KOPT-K1 (cell line): ENCODE measurements around the gene HRK.
A peak's percentile ranks its signal among the peaks of the same experiment; 100 is the strongest.
"Not testable (repeated sequence)": the region's sequence is repeated elsewhere in the genome, so short reads cannot be mapped to it uniquely, and the experiment has no call there.

Experiments used
- H3K27ac ChIP-seq: fragments of 200-600 bp; sonication (generic); 2 replicates; pipeline ENCODE4 v1.5.1; 2016; ENCODE audit warnings: antibody characterized with exemption, mild to moderate bottlenecking, low read depth, low read length; ENCODE audit not compliant: poor library complexity, severe bottlenecking
- H3K36me3 ChIP-seq: fragments of 200-600 bp; sonication (generic); 2 replicates; pipeline ENCODE4 v1.5.1; 2017; ENCODE audit warnings: antibody characterized with exemption, mild to moderate bottlenecking, low read length, moderate library complexity; ENCODE audit not compliant: insufficient read depth
- H3K9me3 ChIP-seq: fragments of 200-600 bp; sonication (generic); 2 replicates; pipeline ENCODE4 v1.5.1; 2017; ENCODE audit warnings: antibody characterized with exemption, low read length, mild to moderate bottlenecking; ENCODE audit not compliant: insufficient read depth, poor library complexity, severe bottlenecking

Gene HRK

DNA sequence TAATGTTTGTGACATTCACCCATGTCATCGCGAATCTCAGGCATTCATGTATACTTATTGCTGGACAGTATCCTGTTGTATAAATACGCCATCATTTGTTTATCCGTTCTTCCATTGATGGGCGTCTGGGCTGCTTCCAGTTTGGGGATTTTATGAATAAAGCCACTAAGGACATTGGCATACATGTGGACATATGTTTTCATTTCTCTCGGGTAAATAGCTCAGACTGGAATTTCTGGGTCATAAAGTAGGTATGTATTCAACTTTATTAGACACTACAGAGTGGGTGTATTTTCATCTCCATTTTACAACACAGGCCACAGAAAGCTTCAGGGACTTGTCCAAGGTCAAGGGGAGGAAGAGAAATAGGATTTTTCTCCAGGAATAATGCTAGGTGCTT lies 48.9 kb downstream of the HRK start:
- H3K27ac ChIP-seq, result no peak overlapping the region
- no peaks in the 10 kb centered on the region for H3K9me3 ChIP-seq
- H3K36me3 ChIP-seq, result peaks cover 18% of the 10 kb centered on the region; the same call in 1 of the 2 replicates

- H3K36me3 ChIP-seq, result no peaks in the 10 kb centered on the region
Observed at GRCh38 chr12:116827432-116827831, 53.8 kb downstream of the HRK start.

DNA sequence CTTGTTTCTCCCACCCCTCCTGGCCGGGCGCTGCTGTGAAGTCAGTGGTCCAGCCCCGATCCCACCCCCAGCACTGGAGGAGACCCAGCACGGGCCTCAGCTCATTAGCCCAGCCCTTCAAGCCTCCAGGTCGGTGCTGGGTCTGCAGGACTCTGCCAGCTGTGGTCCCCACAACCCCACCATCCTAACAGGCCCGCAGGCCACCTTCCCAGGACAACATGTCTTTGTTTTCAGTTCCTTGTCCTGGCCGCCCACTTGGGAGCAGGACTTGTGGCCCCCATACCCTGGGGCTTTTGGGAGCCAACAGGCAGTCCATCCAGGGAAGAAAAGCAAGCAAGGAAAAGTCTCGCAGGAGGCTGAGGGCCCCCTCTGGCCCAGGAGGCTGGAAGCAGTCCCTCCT lies 60.0 kb downstream of the HRK start:
- Histone ChIP-seq H3K27ac (no peak overlapping the region), H3K36me3 (no peaks in the 10 kb centered on the region), H3K9me3 (no peaks in the 10 kb centered on the region)

More at GRCh38 chr12:116827432-116827831, 53.8 kb downstream of the HRK start:
- Histone ChIP-seq H3K27ac (no peak overlapping the region), H3K9me3 (no peaks in the 10 kb centered on the region)

DNA sequence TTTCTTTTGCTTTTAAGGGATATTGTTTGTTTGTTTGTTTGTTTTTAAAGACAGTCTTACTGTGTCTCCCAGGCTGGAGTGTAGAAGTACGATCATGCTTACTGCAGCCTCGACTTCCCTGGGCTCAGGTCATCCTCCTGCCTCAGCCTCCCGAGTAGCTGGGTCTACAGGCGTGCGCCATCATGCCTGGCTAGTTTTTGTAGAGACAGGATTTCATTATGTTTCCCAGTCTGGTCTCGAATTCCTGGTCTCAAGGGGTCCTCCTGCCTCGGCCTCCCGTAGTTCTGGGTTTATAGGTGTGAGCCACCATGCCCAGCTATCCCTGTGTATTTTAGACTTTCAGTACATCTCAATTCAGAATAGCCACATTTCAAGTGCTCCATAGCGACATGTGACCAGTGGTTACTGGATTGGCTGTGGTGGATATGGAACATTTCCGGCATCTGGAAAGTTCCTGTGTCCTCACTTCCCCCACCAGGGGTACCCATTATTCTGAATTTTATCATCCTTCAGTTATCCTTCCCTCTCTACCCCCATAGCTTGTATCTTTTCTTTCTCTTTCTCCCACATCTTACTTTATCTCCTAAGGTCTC lies 61.1 kb downstream of the HRK start:
- Histone ChIP-seq H3K9me3 (no peaks in the 10 kb centered on the region), H3K27ac (no peak overlapping the region), H3K36me3 (no peaks in the 10 kb centered on the region)

GRCh38 chr12:116818948-116819832 lies 62.1 kb downstream of the HRK start:
- H3K36me3 ChIP-seq, result no peaks in the 10 kb centered on the region
- H3K27ac ChIP-seq, result peak overlapping the region; percentile 76
- no peaks in the 10 kb centered on the region for H3K9me3 ChIP-seq

- H3K36me3 ChIP-seq, result peaks cover 5% of the 10 kb centered on the region; the same call in 1 of the 2 replicates
- no peaks in the 10 kb centered on the region for H3K9me3 ChIP-seq
- H3K27ac ChIP-seq, result peak overlapping the region; percentile 76
Observed at GRCh38 chr12:116818341-116818856, 62.8 kb downstream of the HRK start.

DNA sequence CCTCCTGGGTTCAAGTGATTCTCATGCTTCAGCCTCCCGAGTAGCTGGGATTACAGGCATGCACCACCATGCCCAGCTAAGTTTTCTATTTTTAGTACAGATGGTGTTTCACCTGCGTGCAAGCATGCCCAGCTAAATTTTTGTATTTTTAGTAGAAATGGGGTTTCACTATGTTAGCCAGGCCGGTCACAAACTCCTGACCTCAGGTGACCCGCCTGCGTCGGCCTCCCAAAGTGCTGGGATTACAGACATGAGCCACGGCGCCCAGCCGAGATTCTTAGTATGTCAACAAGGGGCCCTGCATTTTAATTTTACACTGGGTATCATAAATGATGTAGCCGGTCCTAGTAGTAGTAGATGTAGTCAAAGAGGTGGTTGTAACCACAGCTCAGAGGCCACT lies 66.5 kb downstream of the HRK start:
- H3K9me3 ChIP-seq, H3K27ac ChIP-seq: not testable (repeated sequence)
- H3K36me3 ChIP-seq, result peaks cover 13% of the 10 kb centered on the region; the same call in 1 of the 2 replicates

DNA sequence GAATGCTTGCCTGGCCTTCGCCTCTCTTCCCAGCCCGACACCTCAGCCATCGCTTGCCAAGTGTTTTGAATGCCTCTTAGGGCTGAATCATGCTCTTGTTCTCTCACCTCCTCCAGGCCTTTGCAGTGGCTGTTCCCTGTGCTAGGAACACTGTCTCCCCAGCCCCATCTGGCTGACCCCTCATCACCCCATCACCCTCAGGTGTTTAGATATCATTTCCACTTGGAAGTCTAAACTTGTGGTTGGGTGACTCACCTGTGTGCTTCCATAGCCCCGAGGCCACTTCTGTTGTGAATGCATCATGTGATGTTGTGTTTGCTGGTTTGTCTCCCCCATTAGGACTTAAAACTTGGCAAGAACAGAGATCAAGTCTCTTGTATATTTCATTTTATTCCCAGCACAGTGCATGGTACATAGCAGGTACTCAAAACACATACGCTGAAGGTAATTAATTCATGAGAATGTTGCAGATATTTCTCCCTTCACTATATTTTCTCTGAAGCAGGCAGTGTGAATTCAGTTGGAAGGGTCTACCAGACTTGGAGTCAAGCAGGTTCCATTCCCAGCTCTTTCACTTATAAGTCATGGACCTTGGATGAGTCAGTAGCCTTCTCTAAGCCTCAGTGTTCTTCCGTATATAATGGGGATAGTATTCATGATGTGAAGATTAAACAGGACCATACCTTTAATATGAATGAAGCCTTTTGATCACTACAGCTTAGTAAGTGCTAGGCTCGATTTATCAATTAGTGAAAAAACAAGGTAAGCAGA lies 67.8 kb downstream of the HRK start:
- H3K9me3 ChIP-seq, result no peaks in the 10 kb centered on the region
- peaks cover 13% of the 10 kb centered on the region; the same call in 1 of the 2 replicates for H3K36me3 ChIP-seq
- no peak overlapping the region for H3K27ac ChIP-seq

DNA sequence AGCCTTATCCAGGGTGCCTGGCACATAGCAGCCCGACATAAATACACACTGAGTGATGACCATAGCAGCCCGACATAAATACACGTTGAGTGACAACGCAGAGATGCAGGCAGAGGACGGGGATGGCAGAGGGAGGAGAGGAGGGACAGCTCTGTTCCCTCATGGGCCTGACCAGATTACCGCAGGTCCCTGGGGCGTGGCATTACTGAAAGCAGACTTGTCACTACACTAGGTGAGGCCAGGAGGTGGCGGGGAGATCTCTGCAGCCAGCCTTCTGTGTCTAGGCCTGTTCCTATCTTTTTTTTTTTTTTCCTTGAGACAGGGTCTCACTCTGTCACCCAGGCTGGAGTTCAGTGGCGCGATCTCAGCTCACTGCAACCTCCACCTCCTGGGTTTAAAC lies 69.0 kb downstream of the HRK start:
- Histone ChIP-seq H3K36me3 (peaks cover 16% of the 10 kb centered on the region; the same call in 1 of the 2 replicates), H3K9me3 (no peaks in the 10 kb centered on the region), H3K27ac (no peak overlapping the region)

GRCh38 chr12:116808113-116809105 lies 72.8 kb downstream of the HRK start:
- H3K36me3 ChIP-seq, result peaks cover 12% of the 10 kb centered on the region; the same call in 1 of the 2 replicates
- H3K9me3 ChIP-seq, result no peaks in the 10 kb centered on the region
- no peak overlapping the region for H3K27ac ChIP-seq

DNA sequence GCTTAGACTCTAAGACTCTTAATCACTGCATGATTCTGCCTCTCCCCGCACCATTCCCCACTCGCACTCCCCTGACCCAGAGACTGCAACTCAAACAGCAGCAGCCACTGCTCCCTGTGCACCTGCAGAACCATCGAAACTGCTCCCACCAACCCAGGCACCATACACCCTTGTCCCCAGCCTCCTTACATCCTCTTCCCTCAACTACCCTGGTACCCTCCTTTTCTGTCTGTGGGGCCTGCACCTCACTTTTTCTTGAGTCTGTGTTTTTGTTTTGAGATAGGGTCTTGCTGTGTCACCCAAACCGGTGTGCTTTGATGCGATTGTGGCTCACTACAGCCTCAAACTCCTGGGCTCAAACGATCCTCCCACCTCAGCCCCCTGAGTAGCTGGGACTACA lies 73.7 kb downstream of the HRK start:
- no peak overlapping the region for H3K27ac ChIP-seq

DNA sequence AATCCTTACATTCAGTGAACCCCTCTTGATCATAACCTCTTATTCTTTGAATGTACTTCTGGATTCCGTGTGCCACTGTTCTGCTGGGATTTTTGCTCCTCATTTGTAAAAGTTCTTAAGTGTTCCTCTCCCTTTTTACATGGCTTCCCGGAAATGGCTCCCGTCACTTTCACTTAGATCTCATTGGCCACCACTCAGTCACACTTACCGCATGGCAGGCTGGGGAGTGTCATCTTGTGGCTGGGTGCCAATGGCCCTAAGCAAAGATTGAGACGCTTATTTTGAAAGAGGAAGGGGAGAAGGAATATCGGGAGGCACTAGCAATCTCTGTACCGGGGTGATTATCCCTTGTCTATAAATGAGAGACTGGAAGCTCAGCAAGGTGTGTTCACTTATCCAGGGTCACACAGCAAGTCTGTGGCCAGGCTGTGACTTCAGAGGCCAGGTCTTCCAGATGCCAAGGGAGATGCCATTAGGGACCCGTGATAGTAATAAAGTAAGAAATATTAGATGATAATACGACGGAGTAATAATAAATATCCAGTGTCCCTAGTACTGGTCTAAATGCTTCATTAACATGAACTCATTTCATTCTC lies 74.3 kb downstream of the HRK start:
- Histone ChIP-seq H3K36me3 (peaks cover 9% of the 10 kb centered on the region; the same call in 1 of the 2 replicates), H3K27ac (no peak overlapping the region), H3K9me3 (no peaks in the 10 kb centered on the region)

More for the DNA sequence above, 73.7 kb downstream of the HRK start:
- Histone ChIP-seq H3K9me3 (no peaks in the 10 kb centered on the region), H3K36me3 (peaks cover 9% of the 10 kb centered on the region; the same call in 1 of the 2 replicates)
